GM19193 (cell line): Measurements from ENCODE around the gene GDF2.

Experiments
- POLR2A ChIP-seq: IDR thresholded peaks from 4 replicates; pipeline ENCODE4 v1.6.1; 2011; ENCODE audit not compliant: insufficient read depth, insufficient read length; ENCODE audit errors: extremely low read depth

GDF2 gene

GRCh38 chr10:47322300-47323061 is at the start of gene GDF2:
Gene GDF2 (plus strand): TSS chr10:47322454. CDS start chr10:47322669, 215 bp downstream.
- TF ChIP-seq POLR2A: no peak

- no peak for TF ChIP-seq POLR2A
These were observed 46.2 kb upstream of the GDF2 start for GRCh38 chr10:47276071-47276470.

DNA sequence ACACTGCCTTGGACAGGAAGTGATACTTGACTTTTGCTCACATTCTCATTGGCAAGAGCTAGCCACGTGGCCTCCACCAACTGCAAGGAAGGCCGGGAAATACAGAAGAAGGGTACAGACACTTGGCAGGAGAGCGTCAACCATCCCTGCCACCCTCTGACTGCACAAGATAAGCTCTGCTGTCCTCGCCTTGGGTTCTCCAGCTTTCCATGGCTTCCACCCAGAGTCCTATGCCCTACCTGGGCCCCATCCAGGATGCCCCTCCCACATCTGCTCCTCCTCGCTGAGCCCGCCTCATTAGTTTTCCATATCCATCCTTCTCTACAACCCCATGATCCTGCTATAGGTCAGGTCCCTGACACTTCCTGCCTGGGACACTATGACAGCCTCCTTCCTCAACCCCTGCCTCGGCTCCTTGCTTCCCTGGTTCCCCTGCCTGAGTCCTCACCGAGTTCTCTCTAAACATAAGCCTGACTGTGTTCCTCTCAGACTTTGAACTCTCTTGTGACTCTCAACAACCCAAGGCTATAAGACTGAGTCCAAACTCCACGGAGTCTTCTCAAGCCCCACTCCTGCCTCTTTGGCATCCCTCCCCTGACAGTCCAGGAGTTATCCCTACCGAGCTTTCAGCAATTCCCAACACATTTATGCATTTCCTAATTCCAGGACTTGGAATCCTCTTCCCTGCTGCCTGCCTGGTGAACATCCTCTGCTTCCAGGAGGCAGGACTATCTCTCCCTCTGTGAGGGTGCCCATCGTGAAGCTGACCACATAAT is 45.5 kb upstream of the GDF2 start:
- TF ChIP-seq POLR2A: no peak

GRCh38 chr10:47277352-47278151 is 44.7 kb upstream of the GDF2 start:
- no peak for TF ChIP-seq POLR2A

DNA sequence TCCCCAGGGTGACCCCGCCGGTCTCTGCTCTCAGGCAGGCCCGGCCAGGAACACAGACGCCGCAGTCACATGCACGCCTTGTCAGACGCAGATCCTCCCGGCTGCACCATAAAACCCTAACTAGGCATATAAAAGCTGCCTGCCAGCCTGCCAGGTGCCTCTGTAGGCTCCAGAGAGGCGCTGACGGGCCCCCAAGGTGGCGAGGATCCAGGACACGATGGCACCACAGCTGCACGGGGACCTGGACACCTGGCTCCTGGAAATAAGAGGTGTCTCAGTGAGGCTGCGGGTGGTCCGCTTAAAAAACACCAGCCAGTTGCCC is 44.1 kb upstream of the GDF2 start:
- no peak for TF ChIP-seq POLR2A

DNA sequence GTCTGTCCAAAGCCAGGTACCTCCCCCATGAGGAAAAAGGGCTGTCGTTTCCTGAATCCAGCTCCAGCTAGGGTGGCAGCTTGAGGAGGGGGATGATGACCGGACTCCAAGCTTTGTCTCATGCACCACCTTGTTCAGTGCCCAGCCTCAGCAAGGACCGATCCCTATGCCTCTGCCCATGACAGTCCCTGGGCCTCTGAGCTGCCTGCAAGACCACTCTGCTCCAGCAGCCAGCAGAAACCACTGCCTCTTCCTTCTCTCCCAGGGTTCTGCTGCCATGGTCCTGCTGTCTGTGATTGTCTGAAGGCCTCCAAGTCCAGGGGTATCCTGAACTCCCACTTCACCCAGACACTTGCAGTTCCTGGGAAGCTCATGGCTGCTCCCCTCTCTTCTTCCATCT is 43.5 kb upstream of the GDF2 start:
- no peak for TF ChIP-seq POLR2A

DNA sequence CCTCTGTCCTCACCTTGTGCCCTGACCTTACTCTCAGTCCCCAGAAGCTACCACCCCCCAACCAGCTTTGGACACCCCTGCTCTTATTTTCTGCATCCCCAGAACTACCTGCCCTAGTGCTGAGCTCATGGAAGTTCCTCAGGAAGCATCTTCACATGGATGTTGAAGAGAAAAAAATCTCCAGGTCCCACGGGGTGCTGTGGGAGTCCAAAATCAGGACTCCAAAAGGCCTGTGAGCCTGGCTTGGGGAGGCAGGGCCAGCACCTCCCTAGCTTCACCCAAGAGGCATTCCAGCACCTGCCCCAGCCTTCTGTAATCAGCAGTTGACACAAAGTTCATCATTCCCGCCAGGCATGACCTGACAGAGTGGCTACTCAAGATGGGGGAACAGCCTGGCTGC is 43.0 kb upstream of the GDF2 start:
- TF ChIP-seq POLR2A: no peak

DNA sequence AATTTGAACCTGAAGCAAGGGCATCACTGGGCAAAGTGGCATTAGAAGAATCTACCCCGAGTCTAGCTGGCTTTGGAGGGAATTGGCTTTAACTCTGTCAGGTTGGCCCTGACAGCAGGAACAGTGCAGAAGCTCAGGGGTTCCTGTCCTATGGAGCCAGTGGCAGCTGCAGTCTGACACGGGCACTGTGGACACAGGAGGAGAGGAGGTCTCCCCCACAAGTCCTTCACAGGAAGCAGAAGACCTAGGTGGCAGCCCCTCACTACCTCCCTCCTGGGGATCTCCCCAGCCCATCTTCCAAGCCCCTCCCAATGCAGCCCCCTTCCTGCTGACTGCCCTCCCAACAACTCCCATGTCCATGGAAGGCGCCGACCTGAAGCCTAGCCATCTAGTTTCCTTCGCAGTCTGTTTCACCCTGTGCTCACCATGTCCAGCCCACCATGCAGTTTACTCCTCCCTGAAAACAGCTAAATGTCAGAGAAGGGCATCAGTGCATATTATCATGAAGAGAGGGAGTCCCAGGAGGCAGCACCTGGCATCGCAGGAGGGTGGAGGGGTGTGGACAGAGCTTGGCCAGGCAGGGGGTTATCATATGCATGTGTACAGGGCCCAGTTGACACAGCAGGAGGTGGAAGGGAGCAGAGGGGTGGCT is 40.1 kb upstream of the GDF2 start:
- no peak for TF ChIP-seq POLR2A

DNA sequence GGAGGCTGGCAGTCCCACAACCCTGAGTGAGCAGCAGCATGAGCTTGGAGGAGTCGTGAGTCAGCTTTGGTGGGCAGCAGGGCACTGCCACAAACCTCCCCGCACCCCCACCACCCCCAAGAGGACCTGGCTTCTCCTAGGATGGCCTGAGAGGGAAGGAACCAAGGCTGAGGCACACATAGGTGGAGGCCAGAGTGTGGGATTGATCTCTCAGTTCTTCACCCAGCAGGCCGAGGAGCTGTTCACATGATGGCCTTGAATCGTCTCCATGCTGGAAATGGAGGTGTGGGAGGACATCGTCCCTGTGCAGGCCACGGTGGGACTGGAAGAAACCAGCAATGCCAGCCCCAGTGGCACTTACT is 39.6 kb upstream of the GDF2 start:
- no peak for TF ChIP-seq POLR2A

GRCh38 chr10:47283101-47283630 is 39.1 kb upstream of the GDF2 start:
- TF ChIP-seq POLR2A: no peak

DNA sequence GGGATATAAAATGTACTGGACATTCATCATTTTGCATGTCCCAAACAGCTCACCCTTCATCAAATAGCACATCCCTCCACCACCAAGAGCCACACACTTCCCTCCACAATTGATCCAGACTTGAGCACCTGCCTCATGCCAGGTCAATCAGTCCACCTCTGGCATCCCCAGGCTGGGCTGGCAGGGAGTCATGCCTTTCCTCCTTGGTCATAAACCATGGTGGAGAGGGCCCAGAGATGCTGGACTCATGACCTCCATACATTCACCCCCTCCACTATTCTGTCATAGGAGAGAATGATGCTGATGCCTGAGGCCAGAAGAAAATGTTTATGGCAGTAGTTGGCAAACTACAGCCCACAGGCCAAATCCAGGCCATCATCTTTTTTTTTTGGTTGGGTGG is 38.4 kb upstream of the GDF2 start:
- no peak for TF ChIP-seq POLR2A

DNA sequence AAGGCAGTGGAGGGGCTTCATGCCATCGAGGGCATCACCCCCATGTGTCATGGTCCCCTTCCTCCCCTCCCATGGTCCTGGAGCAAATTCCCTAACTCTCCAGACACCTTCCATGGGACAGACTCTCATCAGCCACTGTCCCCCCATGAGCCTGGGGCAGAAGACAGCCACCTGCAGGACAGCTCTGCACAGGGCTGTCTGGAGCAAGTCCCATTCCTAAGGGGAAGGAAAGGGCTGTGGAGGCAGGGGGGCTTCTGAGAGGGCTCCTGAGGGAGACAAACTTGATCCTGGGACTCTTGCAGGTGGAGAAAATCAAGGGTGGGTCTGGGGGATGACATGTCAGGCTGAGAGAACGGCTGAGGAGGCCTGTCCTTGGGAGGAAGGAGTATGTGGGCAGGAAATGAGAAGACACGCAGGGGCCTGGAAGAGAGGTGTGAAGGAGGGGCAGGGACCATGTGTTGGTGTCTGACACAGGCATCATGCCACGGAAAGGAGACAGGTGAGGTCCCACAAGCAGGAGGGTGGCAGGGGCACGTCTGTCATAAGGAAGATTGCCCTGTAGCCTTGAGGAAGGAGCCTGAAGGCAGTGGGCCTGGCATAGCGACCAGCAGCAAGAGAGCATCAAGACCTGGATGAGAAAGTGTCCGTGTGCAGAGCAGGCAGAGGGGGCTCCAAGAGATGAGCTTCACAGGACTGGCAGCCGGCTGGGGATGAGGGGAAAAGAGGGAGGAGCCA is 36.7 kb upstream of the GDF2 start:
- no peak for TF ChIP-seq POLR2A

- TF ChIP-seq POLR2A: no peak
These were observed 36.1 kb upstream of the GDF2 start for GRCh38 chr10:47286116-47286505.

GRCh38 chr10:47286591-47287315 is 35.5 kb upstream of the GDF2 start:
- TF ChIP-seq POLR2A: no peak

GRCh38 chr10:47287365-47287802 is 34.9 kb upstream of the GDF2 start:
- no peak for TF ChIP-seq POLR2A
